DMS114 treated with DMSO at 0.1 percent for 48 hours (cell line): ENCODE data around the gene FOXD2.
"Not testable (repeated sequence)": the region's sequence is repeated elsewhere in the genome, so short reads cannot be mapped to it uniquely, and the experiment has no call there.

ENCODE experiments used
- DNase-seq: peaks from one replicate; lab custom pipeline; 2025; ENCODE audit not compliant: unreplicated experiment; lab: John Stamatoyannopoulos, UW

Gene FOXD2

DNA sequence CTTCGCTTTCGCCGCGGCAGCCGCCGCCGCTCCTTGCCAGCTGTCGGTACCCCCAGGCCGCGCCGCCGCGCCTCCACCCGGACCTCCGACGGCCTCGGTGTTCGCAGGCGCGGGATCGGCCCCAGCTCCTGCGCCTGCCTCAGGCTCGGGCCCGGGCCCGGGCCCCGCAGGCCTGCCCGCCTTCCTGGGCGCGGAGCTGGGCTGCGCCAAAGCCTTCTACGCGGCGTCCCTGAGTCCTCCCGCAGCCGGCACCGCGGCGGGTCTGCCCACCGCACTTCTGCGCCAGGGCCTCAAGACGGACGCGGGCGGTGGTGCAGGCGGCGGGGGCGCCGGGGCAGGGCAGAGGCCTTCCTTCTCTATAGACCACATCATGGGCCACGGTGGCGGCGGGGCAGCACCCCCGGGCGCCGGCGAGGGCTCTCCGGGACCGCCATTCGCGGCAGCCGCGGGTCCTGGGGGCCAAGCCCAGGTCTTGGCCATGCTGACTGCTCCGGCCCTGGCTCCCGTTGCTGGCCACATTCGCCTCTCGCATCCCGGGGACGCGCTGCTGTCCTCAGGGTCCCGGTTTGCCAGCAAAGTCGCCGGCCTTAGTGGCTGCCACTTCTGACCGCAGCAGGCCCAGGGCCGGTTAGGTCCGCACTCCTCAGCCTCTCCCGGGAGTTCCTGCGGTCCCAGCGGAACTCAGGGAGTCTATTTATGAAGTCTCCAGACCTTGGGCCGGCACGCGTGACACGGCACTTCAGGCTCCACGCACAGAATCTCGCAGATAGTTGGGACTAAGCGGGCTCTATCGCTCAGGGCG is 1.4 kb downstream of the FOXD2 start:
- no peak for DNase-seq

DNA sequence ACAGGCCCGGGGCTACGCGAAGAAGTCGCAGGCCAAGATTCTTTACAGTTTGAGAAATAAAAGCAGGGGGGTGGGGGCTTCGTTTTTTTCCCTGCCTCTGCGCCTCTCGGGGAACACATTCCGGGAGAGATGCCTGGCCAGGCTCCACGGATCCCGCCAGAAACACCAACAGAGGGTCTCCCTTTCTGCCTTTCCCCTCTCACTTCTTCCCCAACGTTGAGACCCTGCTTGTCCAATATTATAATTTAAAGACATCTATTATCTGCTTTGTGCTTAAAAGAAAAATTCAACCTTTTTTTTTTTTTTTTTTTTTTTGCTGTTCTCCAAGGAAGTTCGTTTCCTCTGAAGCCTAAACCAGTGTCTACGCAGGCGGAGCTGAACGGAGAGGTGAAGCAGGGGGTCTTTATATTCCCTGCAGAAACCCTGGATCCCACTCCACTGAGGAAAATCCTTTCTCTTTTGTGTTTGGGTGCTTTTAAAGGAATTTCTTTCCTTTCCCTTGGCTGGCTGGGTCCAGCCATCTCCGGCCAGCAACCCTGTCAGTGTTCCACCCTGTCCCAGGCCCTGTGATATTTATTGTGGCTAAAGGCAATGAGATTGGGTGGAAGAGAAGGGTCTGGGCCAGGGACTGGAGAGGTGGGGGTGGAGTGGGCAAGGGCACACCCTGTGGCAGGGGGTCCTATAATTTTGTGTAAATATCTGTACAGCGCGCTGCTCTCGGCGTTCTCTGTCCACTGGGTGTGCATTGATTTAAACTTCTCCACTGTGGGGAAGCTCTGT is 2.2 kb downstream of the FOXD2 start:
- no peak for DNase-seq

DNA sequence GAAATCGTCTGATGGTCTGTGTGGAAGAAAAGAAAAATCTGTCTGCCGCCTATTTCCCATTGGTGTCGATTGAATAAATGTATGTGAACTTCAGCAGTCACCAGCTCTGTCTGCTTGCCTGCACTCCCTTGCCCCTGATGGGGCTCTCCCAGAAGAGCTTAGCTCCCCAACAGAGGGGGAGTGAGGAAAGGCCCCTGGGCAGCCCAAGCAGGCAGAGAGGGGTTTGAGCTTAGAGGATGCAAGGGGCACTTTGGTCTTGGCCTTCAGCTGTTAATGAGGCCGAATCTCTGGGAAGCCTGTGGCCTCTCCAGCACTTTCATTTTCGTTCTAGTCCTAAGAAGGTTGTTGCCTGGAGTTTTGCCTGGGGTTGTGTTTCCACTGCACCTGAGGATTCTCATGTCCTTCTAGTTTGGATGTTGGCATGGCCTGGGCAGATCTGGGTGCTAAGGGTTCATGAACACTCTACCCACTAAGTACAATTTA is 2.8 kb downstream of the FOXD2 start:
- no peak for DNase-seq

DNA sequence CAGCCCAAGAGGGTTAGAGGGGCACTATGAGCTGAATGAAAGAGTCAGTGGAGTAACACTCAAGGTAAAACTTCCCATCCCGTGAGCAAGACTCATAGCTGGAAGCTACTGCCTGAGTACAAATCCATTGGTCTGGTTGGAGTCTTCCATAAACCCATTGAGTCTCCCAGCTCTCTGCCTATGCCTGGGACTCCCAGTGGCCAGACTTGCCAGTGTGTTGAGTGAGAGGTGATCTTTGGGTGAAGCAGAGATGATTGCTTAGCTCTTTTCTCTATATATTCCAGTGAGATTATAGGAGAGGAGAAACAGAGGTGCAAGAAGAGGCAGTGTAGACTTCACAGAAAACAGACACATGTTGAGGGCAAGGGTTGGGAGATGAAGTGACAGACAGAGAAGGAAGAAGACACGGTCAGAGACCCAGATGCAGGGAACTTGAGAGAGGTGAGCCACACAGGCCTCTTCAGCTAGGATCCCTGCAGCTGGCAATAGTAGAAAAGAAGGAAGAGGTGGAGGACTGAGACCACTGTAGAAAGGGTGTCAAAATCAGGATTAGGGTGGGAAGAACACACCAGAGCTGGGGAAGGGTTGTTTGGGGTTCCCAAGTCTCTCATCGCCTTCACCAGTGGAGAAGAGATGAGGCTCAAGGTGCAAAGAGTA is 3.7 kb downstream of the FOXD2 start:
- DNase-seq: no peak

DNA sequence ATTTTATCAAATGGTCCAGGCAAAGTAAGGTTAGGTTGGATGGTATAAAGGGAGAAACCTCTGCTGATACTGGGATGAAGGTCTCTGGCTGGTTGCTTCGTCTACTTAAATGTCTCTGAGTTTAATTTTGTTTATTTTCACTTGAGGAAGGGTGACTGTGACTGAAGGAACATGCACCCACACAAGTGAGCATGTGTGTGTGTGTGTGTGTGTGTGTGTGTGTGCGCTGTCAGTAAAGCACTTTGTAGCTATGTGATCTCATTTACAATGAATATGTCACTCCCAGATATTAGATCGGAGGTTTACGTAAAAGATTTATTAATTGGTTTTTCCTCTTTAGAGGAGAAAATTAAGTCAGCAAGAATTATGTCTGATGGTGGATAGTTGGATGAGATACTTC is 4.4 kb downstream of the FOXD2 start:
- DNase-seq: no peak

DNA sequence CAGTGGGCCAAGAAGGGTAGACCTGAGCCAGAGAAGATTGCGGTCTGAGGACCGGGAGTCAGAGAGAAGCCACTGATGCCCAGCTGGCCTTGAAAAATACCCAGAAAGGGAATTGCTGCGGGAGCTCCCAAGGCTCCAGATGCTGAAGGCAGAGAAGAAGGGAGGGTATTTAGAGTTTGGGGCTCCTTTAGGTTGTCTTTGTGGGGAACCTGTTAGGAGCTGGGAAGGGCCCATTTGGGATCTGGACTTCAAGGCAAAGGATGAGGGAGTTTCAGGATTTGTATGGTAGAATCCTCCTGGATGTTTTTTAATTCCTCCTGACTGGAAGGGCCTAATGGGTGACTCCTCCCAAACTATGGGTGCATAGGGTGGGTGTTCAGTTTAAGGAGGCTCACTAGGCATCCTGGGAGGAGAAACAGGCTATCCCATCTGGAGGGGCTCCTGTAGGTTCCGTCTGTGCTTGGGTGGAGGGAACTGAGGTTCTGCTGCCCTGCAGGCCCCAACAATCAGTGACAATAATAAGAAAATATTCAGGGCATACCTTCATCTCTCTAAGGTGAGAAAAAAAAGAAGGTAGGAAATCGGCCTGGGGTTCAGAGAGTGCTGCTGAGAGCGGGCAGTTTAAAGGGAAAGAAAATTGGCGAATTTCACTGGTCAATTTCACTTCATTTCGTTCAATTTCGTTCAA is 5.1 kb downstream of the FOXD2 start:
- DNase-seq: no peak

DNA sequence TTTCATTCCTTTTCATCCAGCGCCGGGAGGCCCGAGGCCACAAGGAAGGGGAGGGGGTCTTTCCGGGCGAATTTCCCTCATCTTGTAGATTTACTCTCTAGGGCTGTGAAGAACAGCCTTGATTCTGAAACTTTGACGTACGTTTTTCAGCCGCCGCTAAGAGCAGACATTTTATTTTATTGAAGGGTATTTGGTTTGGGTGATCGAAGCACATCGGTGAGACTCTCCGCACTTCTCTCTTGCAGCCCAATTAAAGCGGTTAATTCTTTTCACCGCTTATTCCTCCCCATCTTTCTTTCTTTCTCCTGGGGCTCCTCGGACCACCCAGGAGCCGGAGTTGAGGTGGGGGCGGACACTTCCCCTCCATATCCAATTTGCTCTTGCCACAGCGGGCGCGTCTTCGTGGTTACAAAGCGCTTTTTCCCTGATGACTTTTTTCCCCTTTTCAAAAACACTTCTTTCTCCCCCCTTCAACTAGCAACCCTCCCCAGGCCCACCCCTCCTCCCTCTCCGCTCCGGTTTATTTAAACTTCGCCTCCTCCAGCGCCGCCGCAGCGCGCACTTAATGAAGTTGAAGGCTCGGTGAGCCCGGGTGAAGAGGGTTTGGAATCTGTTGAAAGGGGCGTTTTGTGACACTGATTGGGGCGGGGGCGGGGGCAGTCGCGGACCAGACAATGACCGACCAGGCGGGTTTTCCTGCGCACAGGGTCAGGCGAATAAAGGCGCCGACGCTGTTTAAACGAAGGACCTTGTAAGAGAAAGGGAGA is 5.9 kb downstream of the FOXD2 start:
- no peak for DNase-seq

DNA sequence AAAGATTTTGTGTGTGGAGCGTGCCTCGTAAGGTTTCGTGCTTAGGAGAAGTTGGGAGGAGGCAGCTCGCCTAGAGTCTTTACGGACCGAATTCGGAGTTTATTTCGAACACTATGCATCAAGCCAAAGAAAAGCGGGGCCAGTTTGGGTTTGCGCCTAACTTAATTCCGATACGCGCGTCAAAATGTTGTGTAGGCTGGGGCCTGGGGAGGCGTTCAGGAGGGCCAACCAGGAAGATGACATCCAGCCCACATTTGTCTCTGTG is 6.4 kb downstream of the FOXD2 start:
- no peak for DNase-seq

DNA sequence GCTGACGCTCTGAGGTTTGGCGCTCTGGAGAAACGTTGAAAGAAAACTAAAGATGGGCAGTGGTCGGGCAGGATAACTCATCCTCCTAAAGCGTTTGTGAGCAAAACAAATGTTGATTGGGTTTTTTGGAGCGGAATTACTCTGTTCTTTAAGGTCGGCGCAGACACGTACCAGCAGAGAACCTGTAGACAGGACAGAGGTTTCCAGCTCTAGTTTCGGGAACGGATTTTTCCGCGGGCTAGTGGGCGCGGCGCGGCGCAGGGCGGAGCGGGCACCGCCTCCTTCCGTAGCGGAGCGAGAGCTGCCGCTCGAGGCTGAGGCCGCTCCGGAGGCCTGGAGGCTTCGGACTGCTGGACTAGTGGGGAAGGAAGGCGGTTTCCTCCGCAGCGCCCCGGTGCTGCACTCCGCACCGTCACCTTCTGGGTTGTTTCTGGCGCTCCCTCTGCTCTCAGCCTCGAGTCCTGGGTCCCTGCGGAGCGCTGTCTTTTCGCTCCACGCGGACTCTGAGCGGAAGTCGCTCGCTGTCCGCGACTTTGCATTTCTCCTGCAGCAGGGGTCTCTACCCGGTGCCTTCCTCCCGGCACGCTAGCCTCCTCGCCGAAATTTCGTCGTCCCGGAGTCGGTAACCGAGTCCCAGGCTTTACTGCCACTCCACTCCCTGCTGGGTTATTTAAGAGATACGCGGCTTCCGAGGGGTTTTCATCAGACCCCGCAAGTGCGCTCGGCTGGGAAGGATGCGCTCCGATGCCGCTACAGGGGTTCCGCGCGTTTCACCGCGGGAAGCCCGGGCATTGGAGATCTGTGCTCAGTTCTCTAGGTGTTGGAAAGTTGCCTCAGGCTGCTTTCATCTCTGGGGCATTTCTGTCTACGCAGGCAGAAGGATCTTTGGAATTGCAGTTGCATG is 7.0 kb downstream of the FOXD2 start:
- no peak for DNase-seq

DNA sequence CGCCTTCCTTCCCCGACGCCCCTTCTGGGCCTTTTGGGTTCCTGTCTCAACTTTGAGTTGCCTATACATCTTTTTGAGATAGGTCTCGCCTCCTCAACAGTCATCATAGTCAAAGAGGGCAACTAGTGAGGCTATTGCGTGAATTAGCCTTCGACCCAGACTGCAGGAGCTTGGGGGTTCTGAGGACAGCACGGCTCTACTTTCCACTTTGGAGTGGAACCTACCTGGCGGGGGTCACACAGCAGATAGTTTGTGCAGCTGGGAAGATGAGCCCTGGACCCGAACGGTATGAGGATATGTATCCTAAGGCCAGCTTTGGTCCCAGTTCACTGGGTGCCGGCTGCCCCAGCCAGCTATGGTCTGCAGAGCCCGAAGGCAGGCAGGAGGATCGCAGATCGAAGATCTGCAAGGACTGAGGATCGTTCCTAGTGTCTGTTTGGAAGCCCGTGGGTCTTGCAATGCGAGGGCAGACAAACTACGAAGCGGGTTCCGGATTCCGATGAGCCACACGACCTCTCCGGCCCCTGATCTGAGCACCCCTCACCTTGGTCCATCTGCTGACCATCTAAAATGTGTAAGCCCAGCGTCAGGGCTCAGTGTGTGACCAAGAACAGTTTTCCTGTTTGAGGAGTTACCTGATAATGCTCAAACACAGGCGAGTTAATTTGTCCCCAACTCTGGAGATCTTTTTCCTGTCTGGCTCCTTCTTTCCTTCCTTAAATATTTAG is 8.1 kb downstream of the FOXD2 start:
- DNase-seq: no peak

DNA sequence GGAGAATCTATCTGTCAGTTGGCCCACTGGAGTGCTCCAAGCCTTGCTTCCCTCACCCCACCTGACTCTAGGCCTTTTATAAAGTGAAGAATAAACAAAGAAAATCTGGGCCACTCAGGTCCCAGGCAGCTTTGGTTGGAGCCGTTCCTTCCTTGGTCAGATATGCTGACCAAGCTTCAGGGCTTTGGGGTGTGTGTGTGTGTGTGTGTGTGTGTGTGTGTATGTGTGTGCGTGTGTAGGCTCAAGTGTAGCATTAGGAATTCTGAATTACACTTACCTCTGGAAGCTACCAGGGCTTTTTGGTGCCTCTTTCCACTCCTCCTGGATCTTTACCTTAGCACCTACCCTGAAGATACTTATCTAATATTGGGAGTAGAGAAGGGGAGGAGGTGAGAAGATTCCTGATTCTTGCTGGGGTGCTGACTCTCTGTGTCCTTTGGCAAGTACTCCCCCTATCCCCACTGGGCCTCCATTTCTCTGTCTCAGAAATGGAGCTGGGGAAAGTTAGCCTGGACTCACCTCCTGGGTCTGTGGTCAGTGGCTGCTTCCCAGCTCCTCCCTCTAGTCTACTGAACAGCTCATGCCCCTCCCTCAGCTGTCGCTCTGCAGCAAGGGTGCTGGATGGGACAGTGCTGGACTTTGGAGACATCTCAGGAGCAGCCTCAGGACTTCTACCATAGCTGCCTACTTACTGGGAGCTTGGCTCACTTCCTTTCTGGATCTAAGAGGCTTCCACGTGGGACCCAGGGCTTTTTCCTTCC is 10.8 kb downstream of the FOXD2 start:
- DNase-seq: no peak

DNA sequence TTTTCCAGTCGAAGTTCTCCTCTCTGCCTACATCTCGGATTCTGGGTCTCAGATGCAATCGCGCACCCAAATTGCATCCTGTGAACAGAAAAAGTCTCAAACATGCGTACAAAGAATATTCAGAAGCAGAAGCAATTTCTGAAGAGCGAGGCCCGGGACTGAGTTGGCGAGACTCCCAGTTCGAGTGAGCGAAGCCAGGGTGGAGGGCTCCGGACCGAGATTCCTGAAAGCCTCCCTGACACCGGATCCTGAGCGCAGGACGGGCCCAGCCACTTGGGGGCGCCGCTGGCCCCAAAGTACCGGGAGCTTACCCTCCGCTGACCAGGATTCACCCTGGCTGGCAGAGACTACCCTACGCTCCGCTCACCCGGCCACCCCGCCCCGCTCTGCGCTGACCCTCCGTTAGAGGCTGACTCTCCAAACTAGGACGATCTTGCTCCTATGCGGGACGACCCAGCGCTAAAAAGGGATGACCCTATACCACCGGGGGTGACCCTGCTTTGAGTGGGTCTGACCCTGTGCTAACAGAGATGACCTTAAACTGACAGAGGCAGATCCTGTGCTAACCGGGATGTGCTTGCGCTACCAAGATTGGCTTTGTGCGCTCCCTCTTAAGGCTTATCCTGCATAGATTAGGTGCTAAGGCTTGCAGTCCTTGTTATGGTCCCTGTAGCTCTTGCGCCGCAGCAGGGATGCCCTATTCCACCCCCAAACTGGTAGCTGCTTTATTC is 12.1 kb downstream of the FOXD2 start:
- no peak for DNase-seq

DNA sequence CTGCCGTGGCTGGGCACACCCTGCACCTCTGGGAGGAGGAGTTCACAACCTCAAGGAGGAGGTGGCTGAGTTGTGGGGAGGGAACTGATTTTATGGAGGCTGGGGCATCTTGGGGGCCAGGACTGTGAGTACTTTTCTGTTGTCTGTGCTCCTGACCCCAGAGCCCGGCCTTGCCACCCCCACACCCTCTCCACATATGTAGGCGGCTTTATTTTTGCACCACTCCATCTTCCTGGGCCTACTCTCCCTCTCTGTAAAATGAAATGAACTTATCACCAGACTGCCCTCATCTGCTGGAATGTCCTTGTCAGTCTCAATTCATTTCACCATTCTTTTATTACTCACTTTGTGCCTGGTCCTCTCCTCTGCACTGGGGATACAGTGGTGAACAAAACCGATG is 12.8 kb downstream of the FOXD2 start:
- DNase-seq: no peak

DNA sequence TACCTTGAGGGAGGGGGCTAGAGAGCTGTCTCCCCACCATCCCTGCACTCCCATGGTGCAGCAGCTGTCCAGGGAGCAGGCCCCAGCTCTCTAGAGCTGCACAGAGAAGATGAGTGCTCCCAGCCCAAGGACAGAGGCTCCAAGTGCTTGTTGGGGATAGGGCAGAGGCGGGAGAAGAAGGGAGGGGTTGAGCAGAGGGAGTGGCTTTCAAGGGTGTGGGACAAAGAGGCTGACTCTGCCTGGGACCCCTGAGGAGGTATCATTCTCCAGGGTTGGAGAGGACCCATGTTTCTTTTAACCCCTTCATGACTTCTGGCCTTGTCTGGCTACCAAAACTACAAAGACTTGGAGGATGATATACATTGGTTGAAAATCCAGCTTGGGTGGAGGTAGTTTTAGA is 14.6 kb downstream of the FOXD2 start:
- DNase-seq: no peak

DNA sequence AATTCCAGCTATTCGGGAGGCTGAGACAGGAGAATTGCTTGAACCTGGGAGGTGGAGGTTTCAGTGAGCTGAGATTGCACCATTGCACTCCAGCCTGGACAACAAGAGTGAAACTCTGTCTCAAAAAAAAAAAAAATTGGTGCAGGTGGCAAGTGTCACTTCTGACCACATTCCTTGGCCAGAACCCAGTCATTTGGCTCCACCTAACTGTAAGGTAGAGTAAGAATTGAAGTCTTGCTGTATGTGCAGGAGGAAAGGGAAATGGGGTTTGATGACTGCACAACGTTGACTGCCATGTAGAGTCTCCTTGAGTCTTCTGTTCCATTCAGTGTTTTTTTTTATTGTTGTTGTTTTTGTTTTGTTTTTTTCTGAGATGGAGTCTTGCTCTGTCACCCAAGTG is 16.1 kb downstream of the FOXD2 start:
- DNase-seq: not testable (repeated sequence)

DNA sequence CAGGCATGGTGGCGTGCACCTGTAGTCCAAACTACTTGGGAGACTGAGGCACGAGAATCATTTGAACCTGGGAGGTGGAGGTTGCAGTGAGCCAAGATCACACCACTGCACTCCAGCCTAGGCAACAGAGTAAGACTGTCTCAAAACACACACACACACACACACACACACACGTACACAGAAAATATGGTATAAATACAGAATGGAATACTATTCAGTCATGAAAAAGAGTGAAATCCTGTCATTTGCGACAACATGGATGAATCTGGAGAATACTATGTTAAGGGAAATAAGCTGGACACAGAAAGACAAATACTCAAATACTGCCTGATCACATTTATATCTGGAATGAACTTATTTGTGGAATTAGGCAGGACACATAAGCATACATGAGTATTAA is 18.4 kb downstream of the FOXD2 start:
- DNase-seq: no peak

DNA sequence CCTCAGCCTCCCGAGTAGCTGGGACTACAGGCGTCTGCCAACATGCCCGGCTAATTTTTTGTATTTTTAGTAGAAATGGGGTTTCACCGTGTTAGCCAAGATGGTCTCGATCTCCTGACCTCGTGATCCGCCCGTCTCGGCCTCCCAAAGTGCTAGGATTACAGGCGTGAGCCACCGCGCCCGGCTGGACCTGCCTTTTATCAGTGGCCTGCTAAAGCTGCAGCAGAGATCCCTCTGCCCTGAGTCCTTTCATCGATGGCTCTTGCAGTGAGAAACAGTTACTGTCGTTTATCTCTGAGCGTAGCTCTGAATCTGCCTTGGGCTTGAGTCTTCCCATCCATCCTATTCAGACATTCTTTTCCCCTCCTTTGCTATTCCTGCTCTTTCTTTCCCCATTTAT is 19.7 kb downstream of the FOXD2 start:
- DNase-seq: not testable (repeated sequence)
